HG03442 (cell line): ENCODE data around the gene SPNS3.

ENCODE experiments used
- ATAC-seq: cut with Tn5 transposase; IDR thresholded peaks from one replicate; pipeline ENCODE4 v1.9.1; 2021; ENCODE audit warnings: mild to moderate bottlenecking, moderate library complexity; ENCODE audit not compliant: unreplicated experiment

SPNS3 gene

GRCh38 chr17:4433515-4434031, at the start of gene SPNS3:
Gene SPNS3 (plus strand): TSS chr17:4433940. CDS start chr17:4433968, 28 bp downstream.
- no peak for ATAC-seq

DNA sequence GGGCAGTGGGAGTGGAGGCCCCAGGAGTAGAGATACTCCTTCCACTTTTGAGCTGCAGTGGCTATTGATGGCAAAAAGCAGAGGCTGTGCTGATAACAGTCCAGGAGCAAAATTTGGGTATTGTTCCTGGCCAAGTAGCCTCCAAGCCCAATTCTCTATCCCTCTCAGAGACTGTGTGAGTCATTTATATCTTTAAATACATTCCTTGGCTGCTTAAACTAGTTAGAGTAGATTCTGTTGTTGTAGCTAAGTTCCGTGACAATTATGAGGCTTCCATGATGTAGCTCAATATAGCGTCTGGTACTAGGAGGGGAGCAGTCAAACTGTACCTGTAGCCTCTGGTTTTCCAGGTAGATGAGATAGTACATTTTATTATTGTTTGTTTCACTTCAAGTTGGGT, 47.3 kb upstream of the SPNS3 start:
- ATAC-seq: no peak

DNA sequence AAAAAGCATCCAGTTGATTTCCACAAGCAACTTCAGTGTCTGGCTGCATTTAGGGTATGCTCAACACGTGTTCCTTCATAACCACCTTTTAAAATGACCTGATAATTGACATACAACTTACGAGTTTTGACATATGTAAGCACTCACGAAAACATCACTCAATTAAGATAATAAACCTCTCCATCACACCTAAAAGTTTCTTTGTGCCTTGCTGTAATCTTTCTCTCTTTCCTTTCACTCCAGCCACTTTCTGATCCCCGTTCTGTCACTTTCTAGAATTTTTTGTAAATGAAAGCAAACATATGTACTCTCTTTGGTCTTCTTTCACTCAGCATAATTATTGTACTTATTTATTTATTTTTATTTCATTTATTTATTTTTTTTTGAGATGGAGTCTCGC, 46.6 kb upstream of the SPNS3 start:
- no peak for ATAC-seq

DNA sequence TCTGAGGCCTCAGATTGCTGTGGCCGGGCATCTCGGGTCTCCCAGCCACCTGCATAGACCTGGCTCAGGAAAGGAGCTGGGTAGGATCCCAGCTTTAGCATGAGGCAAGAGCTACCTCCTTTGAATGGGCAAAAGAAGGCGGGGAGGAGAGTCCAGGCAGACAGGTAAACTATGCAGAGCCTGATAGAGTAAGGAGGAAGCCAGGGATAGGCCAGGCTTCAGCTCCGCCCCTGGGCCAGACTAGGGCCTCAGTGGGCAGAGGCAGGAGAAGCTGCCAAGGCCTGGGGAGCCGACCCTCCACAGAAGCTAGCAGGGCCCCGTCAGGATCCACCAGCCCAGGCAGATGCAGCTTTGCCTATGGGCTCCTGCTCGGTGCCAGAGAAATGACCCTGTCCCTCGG, 44.7 kb upstream of the SPNS3 start:
- ATAC-seq: no peak

DNA sequence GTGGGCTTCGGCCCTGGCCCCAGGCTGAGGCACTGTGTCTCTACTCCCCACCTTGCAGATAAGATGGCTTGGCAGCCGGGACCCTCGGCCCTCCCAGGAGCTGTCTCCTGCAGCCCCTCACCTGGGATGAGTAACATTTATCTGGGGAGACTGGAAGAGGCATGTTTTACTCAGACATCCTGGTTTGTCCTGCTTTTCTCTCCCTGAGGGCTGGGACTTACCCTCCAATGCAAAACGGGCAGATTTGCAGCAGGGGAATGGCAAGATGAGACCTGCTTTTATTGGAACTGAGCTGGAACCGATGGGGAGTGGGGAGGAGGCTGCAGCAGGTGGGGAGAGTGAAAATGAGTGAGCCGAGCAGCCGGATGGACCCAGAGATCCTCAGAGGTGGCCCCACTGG, 39.9 kb upstream of the SPNS3 start:
- ATAC-seq: no peak

GRCh38 chr17:4394208-4395110, 39.3 kb upstream of the SPNS3 start:
- no peak for ATAC-seq

- no peak for ATAC-seq
Observed at GRCh38 chr17:4395111-4395478, 38.6 kb upstream of the SPNS3 start.

DNA sequence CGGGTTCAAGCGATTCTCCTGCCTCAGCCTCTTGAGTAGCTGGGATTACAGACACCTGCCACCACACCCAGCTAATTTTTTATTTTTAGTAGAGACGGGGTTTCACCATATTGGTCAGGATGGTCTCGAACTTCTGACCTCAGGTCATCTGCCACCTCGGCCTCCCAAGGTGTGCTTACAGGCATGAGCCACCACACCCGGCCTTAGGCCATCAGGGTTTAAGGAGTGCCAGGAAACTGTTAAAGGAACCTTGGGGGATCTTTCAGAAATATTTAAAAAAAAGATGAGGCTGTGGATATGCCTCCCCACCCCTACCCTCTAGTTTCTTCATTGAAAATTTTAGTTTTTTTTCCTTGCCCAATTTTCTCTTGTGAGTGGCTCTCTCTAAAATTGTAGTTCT, 35.9 kb upstream of the SPNS3 start:
- no peak for ATAC-seq

GRCh38 chr17:4405038-4405669, 28.6 kb upstream of the SPNS3 start:
- no peak for ATAC-seq

DNA sequence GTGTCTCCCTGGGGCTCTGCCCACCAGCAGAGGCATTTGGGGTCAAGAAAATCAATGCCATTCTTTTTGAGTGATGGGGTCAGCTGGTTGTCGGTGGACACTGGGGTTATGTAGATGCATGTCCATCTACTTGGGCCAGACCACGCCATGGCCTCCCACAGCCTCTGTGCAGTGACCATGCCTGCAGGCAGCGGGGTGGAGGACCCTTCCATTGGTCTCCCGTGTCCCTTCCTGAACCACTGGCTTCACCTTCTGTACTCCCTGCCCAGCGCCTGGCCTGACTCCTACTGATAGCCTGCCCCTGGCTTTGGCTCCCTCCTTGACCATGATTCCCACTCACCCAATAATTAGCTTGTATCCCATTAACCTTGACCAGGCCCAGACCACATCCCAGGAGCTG, 28.0 kb upstream of the SPNS3 start:
- no peak for ATAC-seq

GRCh38 chr17:4406386-4406785, 27.4 kb upstream of the SPNS3 start:
- no peak for ATAC-seq

DNA sequence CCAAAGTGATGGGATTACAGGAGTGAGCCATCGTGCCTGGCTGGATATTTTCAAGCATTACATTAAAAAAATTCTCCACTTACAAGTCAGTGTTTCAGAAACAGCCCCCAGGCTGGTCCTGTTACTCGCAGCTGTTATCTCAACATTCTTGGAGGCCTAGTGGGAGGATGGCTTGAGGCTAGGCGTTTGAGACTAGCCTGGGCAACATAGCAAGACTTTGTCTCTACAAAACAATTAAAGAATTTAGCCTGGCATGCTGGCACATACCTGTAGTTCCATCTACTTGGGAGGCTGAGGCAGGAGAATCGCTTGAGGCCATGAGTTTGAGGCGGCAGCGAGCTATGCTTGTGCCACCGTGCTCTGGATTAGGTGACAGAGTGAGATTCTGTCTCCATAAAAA, 26.5 kb upstream of the SPNS3 start:
- ATAC-seq: no peak

DNA sequence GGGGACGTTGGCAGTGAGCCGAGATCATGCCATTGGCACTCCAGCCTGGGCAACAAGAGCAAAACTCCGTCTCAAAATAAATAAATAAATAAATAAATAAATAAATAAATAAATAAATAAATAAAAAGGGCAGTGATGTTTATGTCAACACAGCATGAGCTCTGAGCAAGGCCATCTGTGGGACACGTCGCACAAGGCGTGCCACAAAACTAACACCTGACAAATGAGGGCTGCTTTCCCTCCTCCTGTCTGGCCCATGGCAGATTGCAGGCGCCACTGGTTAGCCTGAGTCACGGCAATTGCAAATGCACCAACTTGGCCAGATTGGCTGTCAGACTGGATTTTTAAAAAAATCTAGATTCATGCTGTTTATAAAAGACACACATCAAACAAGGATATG, 25.9 kb upstream of the SPNS3 start:
- no peak for ATAC-seq

DNA sequence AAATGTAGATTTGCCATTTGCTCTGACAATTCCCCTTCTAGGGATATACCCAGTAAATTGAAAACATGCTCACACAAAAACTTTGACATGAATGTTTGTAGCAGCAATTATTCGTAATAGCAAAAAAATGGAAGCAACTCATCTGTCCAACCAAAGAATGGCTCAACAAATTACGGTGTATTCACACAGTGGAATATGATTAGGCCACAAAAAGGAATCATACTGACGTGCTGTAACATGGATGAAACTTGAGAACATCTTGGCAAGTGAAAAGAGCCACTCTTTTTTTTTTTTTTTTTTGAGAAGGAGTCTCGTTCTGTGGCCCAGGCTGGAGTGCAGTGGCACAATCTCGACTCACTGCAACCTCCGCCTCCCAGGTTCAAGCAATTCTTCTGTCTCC, 24.1 kb upstream of the SPNS3 start:
- no peak for ATAC-seq

DNA sequence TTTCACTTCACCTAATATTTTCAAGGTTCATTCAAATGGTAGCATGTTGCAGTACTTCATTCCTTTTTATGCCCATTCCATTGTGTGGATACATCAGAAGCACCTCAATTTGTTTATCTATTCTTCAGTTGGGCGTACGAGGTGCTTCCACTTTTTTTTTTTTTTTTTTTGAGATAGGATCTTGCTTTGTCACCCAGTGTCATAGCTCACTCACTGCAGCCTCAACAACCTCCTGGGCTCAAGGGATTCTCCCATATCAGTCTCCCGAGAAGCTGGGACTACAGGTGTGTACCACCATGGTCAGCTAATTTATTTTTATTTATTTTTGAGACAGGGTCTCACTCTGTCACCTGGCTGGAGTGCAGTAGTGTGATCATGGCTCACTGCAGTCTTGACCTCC, 22.5 kb upstream of the SPNS3 start:
- no peak for ATAC-seq

DNA sequence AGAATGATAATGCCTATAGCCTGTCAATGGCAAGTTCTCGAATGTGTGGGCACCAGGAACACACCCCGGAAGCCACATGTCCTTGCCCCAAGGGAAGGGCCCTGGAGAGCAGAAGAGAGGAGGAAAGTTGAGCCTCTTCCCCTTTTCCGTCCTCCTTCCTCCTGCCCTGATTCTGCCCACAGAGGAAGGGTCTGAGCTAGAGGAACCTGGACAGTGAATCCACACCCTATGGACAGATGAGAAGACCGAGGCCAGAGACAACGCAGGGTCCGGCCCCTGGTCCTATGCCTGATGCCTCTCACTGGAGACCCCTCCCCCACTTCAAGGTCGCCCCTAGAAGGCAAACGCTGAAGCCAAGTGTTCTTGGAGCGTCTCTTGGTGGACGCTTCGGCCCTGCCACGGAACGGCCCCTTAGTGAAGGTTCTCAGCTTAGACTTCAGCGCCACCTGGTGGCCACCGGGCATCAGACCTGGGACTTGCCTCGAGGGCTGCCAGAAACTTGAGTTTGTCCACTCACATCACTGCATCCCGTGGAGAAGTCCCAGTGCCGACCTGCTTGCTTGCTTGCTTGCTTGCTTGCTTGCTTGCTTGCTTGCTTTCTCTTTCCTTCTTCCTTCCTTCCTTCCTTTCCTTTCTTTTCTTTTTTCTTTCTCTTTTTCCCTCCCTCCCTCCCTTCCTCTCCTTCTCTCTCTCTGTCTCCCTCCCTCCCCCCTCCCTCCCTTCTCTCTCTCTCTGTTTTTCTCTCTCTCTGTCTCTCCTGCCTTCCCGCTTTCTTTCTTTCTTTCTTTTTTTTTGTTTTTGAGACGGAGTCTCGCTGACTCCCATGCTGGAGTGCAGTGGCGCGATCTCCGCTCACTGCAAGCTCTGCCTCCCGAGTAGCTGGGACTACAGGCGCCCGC, 20.6 kb upstream of the SPNS3 start:
- ATAC-seq: no peak

GRCh38 chr17:4417129-4417667, 16.5 kb upstream of the SPNS3 start:
- no peak for ATAC-seq

DNA sequence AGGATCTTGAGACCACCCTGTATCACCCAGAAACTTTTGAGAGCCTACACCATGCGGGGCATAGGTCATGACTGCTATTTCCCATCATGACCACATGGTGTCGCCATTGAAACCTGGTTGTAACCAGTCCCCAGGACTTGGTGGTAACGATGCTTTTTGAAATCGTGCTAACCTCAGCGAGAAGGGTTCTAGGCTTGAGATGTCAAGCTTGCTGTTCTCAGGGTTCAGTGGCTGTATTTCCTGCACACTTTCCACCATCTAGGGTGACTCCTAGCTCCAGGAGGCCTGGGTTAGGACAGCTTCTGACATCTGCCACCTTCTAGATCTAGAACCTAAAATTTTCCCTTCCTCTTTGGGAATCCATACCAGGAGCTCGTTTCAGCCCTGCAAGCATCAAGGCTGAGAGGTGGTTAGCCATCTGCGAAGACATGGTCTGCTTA, 13.0 kb upstream of the SPNS3 start:
- ATAC-seq: no peak

DNA sequence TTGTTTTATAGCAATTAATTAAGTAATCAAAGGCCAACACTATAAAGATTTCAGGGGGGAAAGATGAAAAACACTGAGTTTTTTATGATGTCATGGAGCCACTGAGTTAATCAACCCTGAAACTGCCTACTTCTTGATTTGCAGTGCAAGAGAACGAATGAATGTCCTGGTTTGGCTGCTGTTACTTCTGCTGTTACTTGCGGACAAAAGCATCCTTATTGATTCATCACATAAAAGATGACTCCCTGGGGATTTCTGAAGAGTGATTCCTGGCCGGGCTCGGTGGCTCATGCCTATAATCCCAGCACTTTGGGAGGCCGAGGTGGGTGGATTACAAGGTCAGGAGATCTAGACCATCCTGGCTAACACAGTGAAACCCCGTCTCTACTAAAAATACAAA, 10.9 kb upstream of the SPNS3 start:
- ATAC-seq: no peak

DNA sequence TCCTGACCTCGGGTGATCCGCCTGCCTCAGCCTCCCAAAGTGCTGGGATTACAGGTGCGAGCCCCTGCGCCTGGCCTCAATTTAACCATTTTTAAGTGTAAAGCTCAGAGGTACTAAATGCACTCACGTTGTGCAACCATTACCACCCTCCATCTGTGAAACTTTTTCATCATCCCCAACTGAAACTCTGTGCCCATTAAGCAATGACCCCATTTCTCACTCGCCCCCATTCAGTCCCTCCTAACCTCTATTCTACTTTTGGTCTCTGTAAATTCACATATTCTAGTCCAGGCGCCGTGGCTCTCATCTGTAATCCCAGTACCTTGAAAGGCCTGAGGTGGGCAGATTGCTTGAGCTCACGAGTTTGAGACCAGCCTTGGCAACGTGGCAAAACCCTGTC, 8.3 kb upstream of the SPNS3 start:
- no peak for ATAC-seq
